Prostate gland (tissue), 2 donors: ENCODE measurements around the gene SLC12A8. TPM values are rescaled to one million over a fixed set of nuclear protein-coding genes. Genes with fewer than 3 reads are reported as not detected.

Experiments
- DNase-seq: peaks from one replicate; pipeline ENCODE4 v3.0.0-alpha.2; 2019; ENCODE audit warnings: low spot score
- H3K27ac ChIP-seq, 2 donors: fragments of 200-600 bp; sonication (generic); 2 replicates each; pipeline ENCODE4 v1.5.1; 2017 to 2019
- H3K27me3 ChIP-seq: fragments of 200-600 bp; sonication (generic); replicated peaks from 2 replicates; pipeline ENCODE4 v1.5.1; 2019; ENCODE audit not compliant: insufficient read depth
- H3K36me3 ChIP-seq, 2 donors: fragments of 200-600 bp; sonication (generic); 1 replicate in 1 of 2; 2 replicates in 1 of 2; pipeline versions ENCODE4 v1.5.1 to v1.8.1; 2017 to 2019
- H3K4me1 ChIP-seq: fragments of 200-600 bp; sonication (generic); replicated peaks from 2 replicates; pipeline ENCODE4 v1.5.1; 2019
- H3K4me3 ChIP-seq, 2 donors: fragments of 200-600 bp; sonication (generic); 2 replicates each; pipeline ENCODE4 v1.5.1; 2017 to 2019
- H3K9me3 ChIP-seq: fragments of 200-600 bp; sonication (generic); 2 replicates; pipeline ENCODE4 v1.5.1; 2017
- CTCF ChIP-seq, 4 experiments: fragments of 200-600 bp in 2 of 4; fragments of 450-650 bp in 2 of 4; sonication (generic) in 2 of 4; IDR thresholded peaks; 1 replicate in 3 of 4; 2 replicates in 1 of 4; pipeline ENCODE4 v1.5.1; 2016 to 2019; ENCODE audit warnings: antibody characterized with exemption in 4 of 4, mild to moderate bottlenecking in 2 of 4, moderate library complexity in 2 of 4
- POLR2A ChIP-seq: fragments of 450-650 bp; IDR thresholded peaks from one replicate; pipeline ENCODE4 v1.6.1; 2016; ENCODE audit warnings: antibody characterized with exemption, mild to moderate bottlenecking
- POLR2AphosphoS5 ChIP-seq: sonication (generic); formaldehyde crosslinking; IDR thresholded peaks from one replicate; pipeline ENCODE4 v1.6.1; 2017; ENCODE audit warnings: antibody characterized with exemption
- WGBS: methylation state at CpG from one replicate; pipeline ENCODE4 v1.1.5; 2018; 5-methylcytosine and 5-hydroxymethylcytosine counted together
- intact Hi-C: fragments of 100-400 bp; cut with DNase I; formaldehyde crosslinking; loops from one replicate; pipeline ENCODE4 v1.14.2; 2022
- total RNA-seq, 2 donors: library from RNA; depleted of rRNA; stranded (reverse); fragments of >200 nt; gene quantifications; one replicate each; pipeline ENCODE4 v1.1.0, GENCODE V29; 2016

The SLC12A8 gene
- total RNA-seq, 2 donors from 2014 or later = 6.5 to 16.4 TPM

- Histone ChIP-seq H3K4me3 (no peak overlapping the region), H3K27ac (no peak overlapping the region), H3K9me3 (no peaks in the 10 kb centered on the region), H3K36me3 (no peaks in the 10 kb centered on the region), H3K4me1 (peaks cover 4% of the 10 kb centered on the region), H3K27me3 (no peaks in the 10 kb centered on the region)
- intact Hi-C loops = no loop called here
- TF ChIP-seq POLR2A = no peak
- no peak for TF ChIP-seq CTCF (IDR thresholded peaks at IDR 0.05)
- no peak for TF ChIP-seq POLR2AphosphoS5
- 93% methylated on average over 4 of the region's 4 CpGs for WGBS
- DNase-seq = no peak
Observed at GRCh38 chr3:125139386-125139785, 73.2 kb downstream of the SLC12A8 start.

- intact Hi-C loops = no loop called here
- Histone ChIP-seq H3K9me3 (no peaks in the 10 kb centered on the region), H3K27ac (no peak overlapping the region), H3K27me3 (no peaks in the 10 kb centered on the region), H3K4me1 (peaks cover 4% of the 10 kb centered on the region), H3K36me3 (no peaks in the 10 kb centered on the region), H3K4me3 (no peak overlapping the region)
- no peak for DNase-seq
- WGBS = 81% methylated on average over 17 of the region's 17 CpGs
- no peak for TF ChIP-seq POLR2A
- TF ChIP-seq CTCF (IDR thresholded peaks at IDR 0.05) = no peak
Observed at GRCh38 chr3:125137358-125138033, 75.1 kb downstream of the SLC12A8 start.

GRCh38 chr3:125136966-125137357, 75.6 kb downstream of the SLC12A8 start:
- Histone ChIP-seq H3K27me3 (no peaks in the 10 kb centered on the region), H3K4me1 (no peaks in the 10 kb centered on the region), H3K27ac (no peak overlapping the region), H3K4me3 (no peak overlapping the region), H3K36me3 (no peaks in the 10 kb centered on the region), H3K9me3 (no peaks in the 10 kb centered on the region)
- TF ChIP-seq POLR2A = no peak
- TF ChIP-seq CTCF (IDR thresholded peaks at IDR 0.05) = no peak
- TF ChIP-seq POLR2AphosphoS5 = no peak
- 83% methylated on average over 7 of the region's 7 CpGs for WGBS
- intact Hi-C loops = no loop called here
- DNase-seq = no peak

GRCh38 chr3:125136515-125136914, 76.0 kb downstream of the SLC12A8 start:
- intact Hi-C loops = no loop called here
- H3K36me3 ChIP-seq = no peaks in the 10 kb centered on the region
- WGBS = 62% methylated on average over 4 of the region's 4 CpGs
- H3K27ac ChIP-seq = no peak overlapping the region
- no peaks in the 10 kb centered on the region for H3K27me3 ChIP-seq
- no peaks in the 10 kb centered on the region for H3K9me3 ChIP-seq
- H3K4me3 ChIP-seq = no peak overlapping the region
- no peaks in the 10 kb centered on the region for H3K4me1 ChIP-seq
- TF ChIP-seq CTCF (IDR thresholded peaks at IDR 0.05) (no peak), POLR2AphosphoS5 (no peak), POLR2A (no peak)
- no peak for DNase-seq

- Histone ChIP-seq H3K36me3 (no peaks in the 10 kb centered on the region), H3K9me3 (no peaks in the 10 kb centered on the region), H3K27ac (no peak overlapping the region), H3K27me3 (no peaks in the 10 kb centered on the region), H3K4me3 (no peak overlapping the region), H3K4me1 (no peaks in the 10 kb centered on the region)
- 70% methylated on average over 6 of the region's 6 CpGs for WGBS
- DNase-seq = no peak
- TF ChIP-seq POLR2A (no peak), CTCF (IDR thresholded peaks at IDR 0.05) (no peak), POLR2AphosphoS5 (no peak)
- intact Hi-C loops = no loop called here
Observed at GRCh38 chr3:125134952-125135351, 77.6 kb downstream of the SLC12A8 start.
